GM18868 (cell line): ENCODE results near the gene GOLGA6B.
"Not testable (repeated sequence)": the region's sequence is repeated elsewhere in the genome, so short reads cannot be mapped to it uniquely, and the experiment has no call there.

ENCODE experiments used
- ATAC-seq: cut with Tn5 transposase; IDR thresholded peaks from one replicate; pipeline ENCODE4 v1.9.1; 2021; ENCODE audit warnings: mild to moderate bottlenecking, moderate library complexity; ENCODE audit not compliant: unreplicated experiment

GOLGA6B gene

DNA sequence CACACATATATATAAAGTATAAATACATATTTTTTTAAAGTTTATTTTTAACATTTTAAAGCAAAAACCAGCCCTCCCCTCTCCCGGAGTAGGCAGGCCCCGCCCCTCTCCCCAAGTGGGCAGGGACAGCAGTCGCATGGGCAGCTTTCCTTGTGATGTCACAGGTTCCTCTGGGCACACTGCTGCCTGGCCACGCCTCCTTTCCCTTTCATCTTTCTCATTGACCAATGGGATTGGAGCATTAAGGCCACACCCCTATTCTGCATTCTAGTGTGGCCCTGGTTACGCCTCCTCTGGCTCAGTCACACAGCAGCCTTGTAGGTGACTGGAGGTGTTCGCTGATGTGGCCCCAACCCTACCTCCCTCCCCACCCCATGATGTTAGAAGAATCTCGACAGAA lies at the start of gene GOLGA6B:
TSS of gene GOLGA6B (plus strand) at position 301 of the 400 bp plus-strand sequence. CDS start at position 342, 41 bp downstream.
- not testable (repeated sequence) for ATAC-seq

DNA sequence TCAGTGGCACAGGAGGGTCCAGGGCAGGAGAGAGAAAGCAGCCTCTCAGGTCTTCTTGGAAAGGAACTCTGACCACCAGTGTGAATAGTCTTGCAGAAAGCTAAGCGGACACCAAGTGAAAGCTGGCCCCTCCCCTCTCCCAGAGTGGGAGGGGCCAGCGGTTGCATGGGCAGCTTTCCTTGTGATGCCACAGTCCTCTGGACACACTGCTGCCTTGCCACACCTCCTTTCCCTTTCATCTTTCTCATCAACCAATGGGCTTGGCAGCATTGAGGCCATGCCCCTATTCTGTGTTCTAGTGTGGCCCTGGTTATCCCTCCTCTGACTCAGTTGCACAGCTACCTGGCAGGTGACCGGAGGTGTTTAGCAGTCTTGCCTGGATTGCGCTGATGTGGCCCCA lies 49.7 kb upstream of the GOLGA6B start:
- no peak for ATAC-seq

GRCh38 chr15:72608084-72608483 lies 46.4 kb upstream of the GOLGA6B start:
- not testable (repeated sequence) for ATAC-seq

- no peak for ATAC-seq
These were observed 44.6 kb upstream of the GOLGA6B start for GRCh38 chr15:72609862-72610261.

GRCh38 chr15:72612324-72612723 lies 42.2 kb upstream of the GOLGA6B start:
- ATAC-seq: not testable (repeated sequence)

GRCh38 chr15:72614810-72615532 lies 39.5 kb upstream of the GOLGA6B start:
- ATAC-seq: no peak

DNA sequence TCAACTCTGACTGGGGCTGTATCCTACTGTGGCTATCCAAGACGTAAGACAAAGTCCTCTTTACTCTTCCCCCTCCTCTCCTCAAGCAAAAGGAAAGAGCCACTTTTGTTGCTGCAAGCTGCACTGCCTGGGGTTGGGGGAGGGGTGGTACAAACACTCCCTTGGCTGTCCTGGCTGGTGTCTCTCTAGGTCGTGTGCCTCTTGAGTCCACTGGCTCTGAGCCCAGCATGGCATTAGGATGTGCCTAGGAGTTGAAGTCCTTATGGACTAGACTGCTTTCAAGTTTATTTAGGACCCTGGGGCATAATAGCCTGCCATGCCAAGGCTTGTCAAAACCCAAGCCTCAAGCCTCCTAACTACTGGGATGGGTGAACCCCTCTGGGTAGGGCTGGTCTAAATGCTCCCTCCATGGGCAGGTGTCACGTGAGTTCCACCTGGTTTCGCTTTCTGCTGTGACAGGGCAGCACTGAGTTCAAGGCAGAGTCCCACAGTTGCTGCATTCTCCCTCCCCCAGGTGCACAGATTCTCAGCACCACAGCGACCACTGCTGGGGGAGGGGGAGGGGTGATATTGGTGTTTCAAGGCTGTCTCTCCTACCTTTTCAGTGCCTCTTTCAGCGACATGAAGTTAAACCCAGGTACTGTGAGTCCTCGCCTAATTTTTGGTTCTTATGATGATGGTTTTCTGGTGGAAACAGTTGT lies 38.8 kb upstream of the GOLGA6B start:
- ATAC-seq: not testable (repeated sequence)

DNA sequence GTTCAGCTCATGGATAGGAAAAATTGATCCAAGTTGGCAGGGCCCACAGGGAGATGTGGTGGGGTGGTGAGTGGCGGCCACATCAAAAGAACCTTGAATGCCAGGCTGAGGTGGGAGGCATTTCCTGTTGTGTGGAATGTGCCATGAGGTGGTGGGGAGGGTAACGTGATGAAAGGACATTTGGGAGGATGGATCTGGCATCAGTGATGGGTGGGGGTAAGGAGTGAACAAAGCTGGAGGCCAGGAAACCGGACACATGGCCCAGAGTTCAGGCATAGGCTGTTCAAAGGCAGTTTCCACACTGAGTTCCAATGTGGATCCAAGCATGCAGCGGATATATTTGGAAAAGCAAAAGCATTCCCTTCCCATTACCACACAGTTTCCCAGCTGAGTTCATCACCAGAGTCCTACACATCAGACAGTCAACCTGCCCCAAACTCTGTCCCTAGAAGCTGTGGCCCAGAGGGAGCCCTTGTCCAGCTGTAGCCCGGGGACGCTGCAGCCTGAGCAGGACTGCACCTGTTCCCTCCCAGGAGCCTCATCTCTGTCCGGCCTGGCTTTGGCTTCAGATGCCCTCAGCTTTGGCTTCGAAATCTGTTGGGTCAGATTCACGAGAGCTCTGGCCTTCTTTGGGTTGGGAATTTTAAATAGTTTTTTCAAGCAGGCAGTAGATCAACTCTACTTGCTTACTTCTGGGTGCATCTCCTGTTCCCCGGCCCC lies 37.8 kb upstream of the GOLGA6B start:
- no peak for ATAC-seq

DNA sequence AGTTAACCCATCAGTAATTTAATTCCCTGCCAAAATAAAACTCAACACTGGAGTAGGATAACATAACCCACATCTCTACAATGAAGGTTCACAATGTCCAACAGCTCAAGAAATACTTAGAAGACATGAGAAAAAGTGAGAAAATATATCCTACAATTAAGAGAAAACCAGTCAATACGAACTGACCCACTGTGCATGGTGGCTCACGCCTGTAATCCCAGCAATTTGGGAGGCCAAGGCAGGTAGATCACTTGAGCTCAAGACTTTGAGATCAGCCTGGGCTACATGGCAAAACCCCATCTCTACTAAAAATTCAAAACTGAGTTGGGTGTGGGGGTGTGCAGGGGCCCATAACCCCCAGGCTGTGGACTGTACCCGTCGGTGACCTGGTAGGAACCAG lies 30.6 kb upstream of the GOLGA6B start:
- ATAC-seq: not testable (repeated sequence)

GRCh38 chr15:72626153-72626552 lies 28.3 kb upstream of the GOLGA6B start:
- not testable (repeated sequence) for ATAC-seq

- ATAC-seq: not testable (repeated sequence)
These were observed 26.0 kb upstream of the GOLGA6B start for GRCh38 chr15:72628249-72629067.

GRCh38 chr15:72629068-72629570 lies 25.4 kb upstream of the GOLGA6B start:
- not testable (repeated sequence) for ATAC-seq

- peak; percentile 58 for ATAC-seq
These were observed 17.8 kb upstream of the GOLGA6B start for GRCh38 chr15:72636519-72637282.

DNA sequence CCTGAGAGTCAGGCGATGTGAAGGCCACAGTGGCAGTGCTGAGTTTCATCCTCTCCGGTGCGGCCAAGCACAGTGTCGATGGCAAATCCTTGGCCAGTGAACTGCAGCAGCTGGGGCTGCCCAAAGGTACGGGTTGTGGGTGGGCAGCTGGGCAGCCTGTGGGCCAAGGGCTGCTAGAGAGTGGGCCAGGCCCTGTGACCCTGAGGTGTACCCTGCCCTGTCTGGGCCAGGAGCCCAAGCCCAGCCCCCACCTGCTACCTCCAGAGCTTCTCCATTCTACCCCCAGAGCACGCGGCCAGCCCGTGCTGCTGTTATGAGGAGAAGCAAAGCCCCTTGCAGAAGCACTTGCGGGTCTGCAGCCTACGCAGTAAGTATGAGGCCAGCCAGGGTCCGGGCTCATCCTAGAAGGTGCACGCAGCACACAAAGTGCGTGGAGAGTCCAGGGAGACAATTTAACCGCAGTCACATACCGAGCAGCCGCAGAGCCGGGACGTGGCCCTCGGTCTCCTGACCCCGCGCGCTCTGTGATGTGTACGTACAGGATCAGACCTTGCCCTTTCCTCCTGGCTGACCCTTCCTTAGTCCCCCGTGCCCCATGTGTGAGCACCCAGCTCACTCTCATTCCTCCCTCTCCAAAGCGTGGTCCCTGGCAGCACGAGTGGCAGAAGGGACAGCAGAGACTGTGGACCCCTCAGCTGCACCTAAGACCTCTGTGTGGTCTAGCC lies 14.6 kb upstream of the GOLGA6B start:
- not testable (repeated sequence) for ATAC-seq

DNA sequence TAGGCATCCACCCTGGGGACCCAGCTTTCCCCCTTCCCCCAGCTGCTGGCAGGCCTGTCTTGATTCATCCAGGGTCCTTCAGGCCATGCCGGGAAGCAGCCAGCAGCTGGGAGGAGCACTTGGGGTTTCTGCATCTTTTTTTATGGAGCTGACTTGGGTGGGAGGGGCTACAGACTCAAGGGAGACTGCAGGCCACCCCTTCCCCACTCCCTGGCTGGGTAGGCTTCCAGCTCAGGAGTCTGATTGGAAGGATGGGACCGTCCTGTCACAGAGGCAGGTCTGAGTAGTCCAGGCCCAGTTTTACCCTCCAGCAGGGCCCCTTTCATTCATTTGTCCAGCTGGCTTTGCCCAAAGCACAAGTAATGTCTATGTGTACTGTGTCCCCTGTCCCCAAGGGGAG lies 12.2 kb upstream of the GOLGA6B start:
- not testable (repeated sequence) for ATAC-seq

GRCh38 chr15:72648631-72649253 lies 5.8 kb upstream of the GOLGA6B start:
- not testable (repeated sequence) for ATAC-seq

DNA sequence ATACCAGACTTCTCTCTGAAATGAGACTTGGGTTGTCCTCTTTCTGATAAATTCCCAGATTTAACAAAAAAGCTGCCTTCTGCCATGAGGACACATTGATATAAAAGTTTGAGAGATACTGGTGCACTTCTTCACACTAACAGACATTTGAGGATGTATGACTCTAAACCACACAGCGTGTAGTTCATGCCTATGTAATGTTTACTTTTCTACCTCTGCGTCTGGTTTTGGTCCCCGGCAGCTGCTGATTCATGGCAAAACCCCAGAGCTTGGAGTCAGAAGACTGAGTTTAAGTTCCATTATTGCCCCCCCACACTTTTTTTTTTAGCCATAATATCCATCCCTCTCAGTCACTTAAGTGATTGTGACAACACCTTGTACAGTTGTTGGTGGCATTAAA lies 1.5 kb downstream of the GOLGA6B start:
- ATAC-seq: not testable (repeated sequence)

DNA sequence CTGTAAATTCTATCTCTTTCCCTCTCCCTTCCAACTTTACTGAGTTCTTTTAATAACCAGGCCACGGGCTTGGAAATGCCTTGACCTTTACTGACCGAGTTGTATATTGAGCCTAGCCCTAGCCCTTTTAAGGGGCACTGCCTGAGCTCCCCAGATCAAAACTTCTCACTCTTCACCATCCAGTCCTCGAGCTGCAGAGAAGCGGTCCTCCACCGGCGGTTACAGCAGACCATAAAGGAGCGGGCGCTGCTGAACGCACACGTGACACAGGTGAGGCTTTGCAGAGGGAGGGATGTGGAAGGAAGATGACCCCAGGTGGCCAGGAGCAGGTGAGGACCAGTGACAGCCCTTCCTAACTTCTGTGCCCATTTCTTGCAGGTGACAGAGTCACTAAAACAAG lies 6.6 kb downstream of the GOLGA6B start:
- not testable (repeated sequence) for ATAC-seq

- not testable (repeated sequence) for ATAC-seq
These were observed 9.4 kb downstream of the GOLGA6B start for GRCh38 chr15:72663931-72664330.
